ENCODE data around the gene CLEC1A.

GRCh38 chr12:10033783-10034545 is 64.8 kb downstream of the CLEC1A start:
- TF ChIP-seq EZH2phosphoT487 (IDR thresholded peaks at IDR 0.05; ENCODE audit: low read depth, severe bottlenecking, unreplicated experiment) (no peak), CTCF (IDR thresholded peaks at IDR 0.05; ENCODE audit: poor library complexity) (peak; percentile 67), EZH2 (IDR thresholded peaks at IDR 0.05; ENCODE audit: borderline replicate concordance) (no peak)
